Measurements from ENCODE around the gene TRAF6. TPM values are rescaled to one million over a fixed set of nuclear protein-coding genes. Genes with fewer than 3 reads are reported as not detected.
"Not testable (repeated sequence)": the region's sequence is repeated elsewhere in the genome, so short reads cannot be mapped to it uniquely, and the experiment has no call there.

The TRAF6 gene, protein sequence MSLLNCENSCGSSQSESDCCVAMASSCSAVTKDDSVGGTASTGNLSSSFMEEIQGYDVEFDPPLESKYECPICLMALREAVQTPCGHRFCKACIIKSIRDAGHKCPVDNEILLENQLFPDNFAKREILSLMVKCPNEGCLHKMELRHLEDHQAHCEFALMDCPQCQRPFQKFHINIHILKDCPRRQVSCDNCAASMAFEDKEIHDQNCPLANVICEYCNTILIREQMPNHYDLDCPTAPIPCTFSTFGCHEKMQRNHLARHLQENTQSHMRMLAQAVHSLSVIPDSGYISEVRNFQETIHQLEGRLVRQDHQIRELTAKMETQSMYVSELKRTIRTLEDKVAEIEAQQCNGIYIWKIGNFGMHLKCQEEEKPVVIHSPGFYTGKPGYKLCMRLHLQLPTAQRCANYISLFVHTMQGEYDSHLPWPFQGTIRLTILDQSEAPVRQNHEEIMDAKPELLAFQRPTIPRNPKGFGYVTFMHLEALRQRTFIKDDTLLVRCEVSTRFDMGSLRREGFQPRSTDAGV
- total RNA-seq: 10 to 100 TPM; 12.6 to 18.7 (median 18.6) TPM

DNA sequence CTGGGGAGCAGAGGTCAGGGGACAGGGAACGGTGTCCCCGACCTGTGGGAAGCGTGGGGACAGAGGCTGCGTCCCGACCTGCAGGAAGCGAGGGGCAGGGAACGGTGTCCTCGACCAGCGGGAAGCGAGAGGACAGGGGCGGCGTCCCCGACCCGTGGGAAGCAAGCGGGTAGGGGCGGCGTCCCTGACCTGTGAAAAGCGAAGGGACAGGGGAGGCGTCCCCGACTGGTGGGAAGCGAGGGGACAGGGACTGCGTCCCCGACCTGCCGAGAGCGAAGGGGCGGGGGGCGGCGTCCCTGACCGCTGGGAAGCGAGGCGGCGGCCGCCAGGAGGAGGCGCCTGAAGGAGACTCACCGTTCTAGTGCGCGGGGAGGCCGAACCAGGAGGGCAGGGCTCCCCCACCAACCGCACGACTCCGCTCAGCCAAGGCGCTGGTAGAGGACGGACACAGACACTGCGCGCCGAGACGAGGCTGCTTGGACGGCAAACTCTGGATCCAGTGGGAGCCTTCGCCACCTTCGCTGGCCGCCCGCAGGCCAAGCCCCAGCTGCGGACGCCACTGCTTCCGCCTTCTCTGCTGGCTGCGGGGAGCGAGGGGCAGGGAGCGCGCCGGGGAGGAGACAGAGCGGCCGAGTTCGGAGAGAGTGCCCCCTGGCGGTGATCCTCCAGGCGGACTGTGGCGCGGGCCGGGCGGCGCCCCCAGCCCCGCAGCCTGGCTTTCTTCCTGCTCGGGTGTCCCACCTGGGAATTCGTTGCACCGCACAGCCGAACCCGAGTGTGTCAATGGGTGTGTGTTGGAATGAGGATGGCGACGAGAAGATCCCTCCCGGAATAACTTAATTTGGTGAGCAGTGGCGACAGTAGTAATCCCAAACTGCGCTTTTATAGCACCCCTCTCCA, at the start of gene TRAF6:
TRAF6 (minus strand) TSS at position 579 of the 900 bp plus-strand sequence. CDS start 8,757 bp downstream, outside the sequence.
- Histone ChIP-seq H3K27me3 (no peaks in the 10 kb centered on the region), H3K4me3 (peak within 1 kb of the TSS; percentile 99), H3K36me3 (no peaks in the 10 kb centered on the region), H3K27ac (peak within 1 kb of the TSS; percentile 94), H3K4me1 (peaks cover 31% of the 10 kb centered on the region), H3K9me3 (no peaks in the 10 kb centered on the region)
- WGBS: under 1% methylated on average over 55 of the region's 81 CpGs
- peak; percentile 91 to 92 for DNase-seq (ENCODE audit: low spot score in 2 of 2)
- TF ChIP-seq EP300 (IDR thresholded peaks at IDR 0.05): no peak
- TF ChIP-seq, protein P1, sequence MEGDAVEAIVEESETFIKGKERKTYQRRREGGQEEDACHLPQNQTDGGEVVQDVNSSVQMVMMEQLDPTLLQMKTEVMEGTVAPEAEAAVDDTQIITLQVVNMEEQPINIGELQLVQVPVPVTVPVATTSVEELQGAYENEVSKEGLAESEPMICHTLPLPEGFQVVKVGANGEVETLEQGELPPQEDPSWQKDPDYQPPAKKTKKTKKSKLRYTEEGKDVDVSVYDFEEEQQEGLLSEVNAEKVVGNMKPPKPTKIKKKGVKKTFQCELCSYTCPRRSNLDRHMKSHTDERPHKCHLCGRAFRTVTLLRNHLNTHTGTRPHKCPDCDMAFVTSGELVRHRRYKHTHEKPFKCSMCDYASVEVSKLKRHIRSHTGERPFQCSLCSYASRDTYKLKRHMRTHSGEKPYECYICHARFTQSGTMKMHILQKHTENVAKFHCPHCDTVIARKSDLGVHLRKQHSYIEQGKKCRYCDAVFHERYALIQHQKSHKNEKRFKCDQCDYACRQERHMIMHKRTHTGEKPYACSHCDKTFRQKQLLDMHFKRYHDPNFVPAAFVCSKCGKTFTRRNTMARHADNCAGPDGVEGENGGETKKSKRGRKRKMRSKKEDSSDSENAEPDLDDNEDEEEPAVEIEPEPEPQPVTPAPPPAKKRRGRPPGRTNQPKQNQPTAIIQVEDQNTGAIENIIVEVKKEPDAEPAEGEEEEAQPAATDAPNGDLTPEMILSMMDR (IDR thresholded peaks at IDR 0.05): peak; percentile 66 to 93
- TF ChIP-seq POLR2A (IDR thresholded peaks at IDR 0.05): peak; percentile 52 to 87
- peak; percentile 77 to 91 (median 80) for TF ChIP-seq POLR2AphosphoS5 (IDR thresholded peaks at IDR 0.05)

DNA sequence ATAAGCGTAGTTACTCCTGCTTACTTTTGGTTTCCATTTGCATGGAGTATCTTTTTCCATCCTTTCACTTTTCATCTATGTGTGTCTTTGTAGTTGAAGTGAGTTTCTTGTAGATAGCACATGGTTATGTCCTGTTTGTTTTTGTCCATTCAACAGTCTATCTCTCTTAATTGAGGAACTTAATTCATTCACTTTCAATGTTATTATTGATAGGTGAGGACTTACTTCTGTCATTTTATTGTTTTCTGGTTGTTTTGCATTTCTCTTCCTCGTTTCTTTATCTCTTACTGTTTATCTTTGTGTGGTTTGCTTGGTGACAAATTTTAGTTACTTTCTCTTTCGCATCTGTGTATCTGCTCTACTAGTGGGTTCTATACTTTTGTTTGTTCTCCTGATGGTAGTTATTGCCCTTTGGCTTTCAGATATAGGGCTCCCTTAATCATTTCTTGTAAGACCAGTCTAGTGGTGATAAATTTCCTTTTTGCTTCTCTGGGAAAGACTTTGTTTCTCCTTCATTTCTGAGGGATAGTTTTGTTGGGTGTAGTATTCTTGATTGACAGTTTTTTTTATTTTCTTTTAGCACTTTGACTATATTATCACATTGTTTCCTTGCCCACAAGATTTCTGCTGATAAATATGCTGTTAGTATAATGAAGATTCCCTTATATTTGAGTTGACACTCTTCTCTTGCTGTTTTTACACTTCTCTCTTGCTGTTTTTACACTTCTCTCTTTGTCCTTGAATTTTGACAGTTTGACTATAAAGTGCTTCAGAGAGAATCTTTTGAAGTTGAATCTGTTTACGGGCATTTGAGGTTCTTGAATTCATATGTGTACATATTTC, 48.7 kb upstream of the TRAF6 start:
- Histone ChIP-seq H3K4me1 (no peaks in the 10 kb centered on the region), H3K27ac (no peak overlapping the region), H3K27me3 (no peaks in the 10 kb centered on the region), H3K4me3 (no peak overlapping the region), H3K36me3 (no peaks in the 10 kb centered on the region), H3K9me3 (peaks cover 5% of the 10 kb centered on the region)
- WGBS: 76% methylated on average over 4 of the region's 4 CpGs
- no peak for DNase-seq (ENCODE audit: low spot score in 2 of 2)
- TF ChIP-seq EP300 (IDR thresholded peaks at IDR 0.05): no peak
- TF ChIP-seq POLR2AphosphoS5 (IDR thresholded peaks at IDR 0.05): no peak
- TF ChIP-seq, protein P1 (IDR thresholded peaks at IDR 0.05): no peak
- no peak for TF ChIP-seq POLR2A (IDR thresholded peaks at IDR 0.05)

DNA sequence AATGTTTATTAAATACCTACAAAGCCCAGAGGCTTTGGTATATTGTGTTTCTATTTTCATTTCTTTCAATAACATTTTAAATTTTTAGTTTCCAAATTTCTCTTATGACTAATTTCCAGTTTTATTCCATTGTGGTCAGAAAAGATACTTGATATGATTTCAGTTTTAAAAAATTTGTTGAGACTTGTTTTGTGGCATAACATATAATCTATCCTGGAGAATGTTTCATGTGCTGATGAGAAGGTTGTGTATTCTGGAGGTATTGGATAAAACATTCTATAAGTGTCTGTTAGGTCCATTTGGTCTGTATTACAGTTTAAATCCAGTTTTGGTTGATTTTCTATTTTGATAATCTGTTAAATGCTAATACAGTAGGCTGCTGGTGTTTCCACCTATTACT, 47.9 kb upstream of the TRAF6 start:
- no peaks in the 10 kb centered on the region for H3K4me1 ChIP-seq
- H3K36me3 ChIP-seq: no peaks in the 10 kb centered on the region
- no peak for DNase-seq (ENCODE audit: low spot score in 2 of 2)
- H3K4me3 ChIP-seq: no peak overlapping the region
- peaks cover 5% of the 10 kb centered on the region for H3K9me3 ChIP-seq
- TF ChIP-seq EP300 (IDR thresholded peaks at IDR 0.05) (no peak), POLR2A (IDR thresholded peaks at IDR 0.05) (no peak), POLR2AphosphoS5 (IDR thresholded peaks at IDR 0.05) (no peak)
- TF ChIP-seq, protein P1 (IDR thresholded peaks at IDR 0.05): no peak
- no peaks in the 10 kb centered on the region for H3K27me3 ChIP-seq
- H3K27ac ChIP-seq: no peak overlapping the region

DNA sequence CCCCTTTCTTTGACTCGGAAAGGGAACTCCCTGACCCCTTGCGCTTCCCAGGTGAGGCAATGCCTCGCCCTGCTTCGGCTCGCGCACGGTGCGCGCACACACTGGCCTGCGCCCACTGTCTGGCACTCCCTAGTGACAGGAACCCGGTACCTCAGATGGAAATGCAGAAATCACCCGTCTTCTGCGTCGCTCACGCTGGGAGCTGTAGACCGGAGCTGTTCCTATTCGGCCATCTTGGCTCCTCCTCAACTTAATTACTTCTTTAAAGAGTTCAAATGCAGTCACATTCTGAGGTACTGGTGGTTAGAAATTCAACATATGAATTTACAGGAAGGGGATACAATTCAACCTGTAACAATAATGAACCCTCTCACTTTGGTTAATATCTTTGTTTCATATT, 47.3 kb upstream of the TRAF6 start:
- WGBS: 96% methylated on average over 15 of the region's 17 CpGs
- not testable (repeated sequence) for H3K27ac ChIP-seq; H3K36me3 ChIP-seq; H3K27me3 ChIP-seq; H3K4me3 ChIP-seq; DNase-seq (ENCODE audit: low spot score in 2 of 2); H3K9me3 ChIP-seq; H3K4me1 ChIP-seq

DNA sequence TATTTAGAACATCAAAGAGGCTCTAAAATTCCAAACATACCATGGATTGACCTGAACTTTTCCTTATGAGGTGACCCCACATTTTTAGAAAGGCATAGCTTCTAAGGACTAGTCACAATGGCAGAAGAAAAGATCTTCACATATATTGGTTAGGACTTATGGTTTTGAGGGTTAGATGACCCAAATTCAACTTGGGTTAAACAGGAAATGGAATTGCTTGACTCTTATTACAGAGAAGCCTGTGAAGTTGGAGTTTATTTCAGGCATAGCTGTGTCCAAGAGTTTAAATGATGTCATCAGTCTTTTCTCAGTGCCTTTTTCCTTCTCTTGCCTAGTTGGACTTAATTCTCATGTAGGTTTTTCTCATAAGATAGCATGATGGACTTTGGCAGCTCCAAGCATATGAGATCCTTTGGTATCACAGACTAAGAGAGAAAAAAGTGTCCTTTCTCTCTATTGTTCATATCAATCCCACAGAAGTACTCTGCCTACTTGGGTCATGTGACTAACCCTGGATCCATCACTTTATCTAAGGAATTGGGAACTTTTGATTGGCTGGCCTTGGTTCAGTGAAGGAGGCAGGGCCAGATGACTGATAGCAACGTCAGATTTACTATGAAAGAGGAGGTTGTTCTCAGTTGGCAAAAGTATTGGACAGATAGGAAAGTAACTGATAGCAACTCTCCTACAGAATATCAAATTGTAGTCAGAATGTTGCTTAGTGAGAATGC, 40.5 kb upstream of the TRAF6 start:
- Histone ChIP-seq H3K27me3 (no peaks in the 10 kb centered on the region), H3K27ac (no peak overlapping the region), H3K36me3 (no peaks in the 10 kb centered on the region), H3K4me1 (no peaks in the 10 kb centered on the region), H3K9me3 (no peaks in the 10 kb centered on the region), H3K4me3 (no peak overlapping the region)
- DNase-seq (ENCODE audit: low spot score in 2 of 2): no peak
- TF ChIP-seq EP300 (IDR thresholded peaks at IDR 0.05): no peak
- 41% methylated on average over 1 of the region's 1 CpG for WGBS

All from suprapubic skin (tissue), 4 donors.